Activated T-cell treated with anti-CD3 and anti-CD28 coated beads, Interleukin-2, amount 50 U/mL, for 48 hours (primary cell): Measurements from ENCODE around the gene OR2T29.
"Not testable (repeated sequence)": the region's sequence is repeated elsewhere in the genome, so short reads cannot be mapped to it uniquely, and the experiment has no call there.

ENCODE experiments used
- DNase-seq, 2 experiments: peaks; one replicate each; pipeline ENCODE4 v3.0.0-alpha.2; 2020

OR2T29 gene, protein sequence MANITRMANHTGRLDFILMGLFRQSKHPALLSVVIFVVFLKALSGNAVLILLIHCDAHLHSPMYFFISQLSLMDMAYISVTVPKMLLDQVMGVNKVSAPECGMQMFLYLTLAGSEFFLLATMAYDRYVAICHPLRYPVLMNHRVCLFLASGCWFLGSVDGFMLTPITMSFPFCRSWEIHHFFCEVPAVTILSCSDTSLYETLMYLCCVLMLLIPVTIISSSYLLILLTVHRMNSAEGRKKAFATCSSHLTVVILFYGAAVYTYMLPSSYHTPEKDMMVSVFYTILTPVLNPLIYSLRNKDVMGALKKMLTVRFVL

DNA sequence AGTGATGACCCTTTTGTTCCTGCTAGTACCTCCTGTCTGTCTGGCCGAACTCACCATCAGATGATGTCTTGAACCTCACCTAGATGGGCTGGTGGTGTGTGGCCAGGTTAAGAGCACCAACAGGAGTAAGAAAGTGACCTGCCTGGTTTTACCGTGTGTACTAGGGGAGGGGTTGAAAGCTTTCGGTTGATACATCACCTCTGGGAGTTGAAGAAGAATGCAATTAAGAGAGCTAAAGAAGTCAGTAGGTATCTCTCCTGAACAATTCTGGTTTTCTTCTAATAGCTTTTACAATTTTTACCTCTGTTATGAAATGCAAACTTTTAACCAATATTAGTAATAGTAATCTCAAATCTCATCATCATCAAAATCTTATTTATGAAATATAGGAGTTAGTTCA is at the start of gene OR2T29:
Gene OR2T29, minus strand, starts transcription at position 101 of the 400 bp plus-strand sequence. CDS start 3,281 bp downstream, outside the sequence.
- DNase-seq = not testable (repeated sequence)

DNA sequence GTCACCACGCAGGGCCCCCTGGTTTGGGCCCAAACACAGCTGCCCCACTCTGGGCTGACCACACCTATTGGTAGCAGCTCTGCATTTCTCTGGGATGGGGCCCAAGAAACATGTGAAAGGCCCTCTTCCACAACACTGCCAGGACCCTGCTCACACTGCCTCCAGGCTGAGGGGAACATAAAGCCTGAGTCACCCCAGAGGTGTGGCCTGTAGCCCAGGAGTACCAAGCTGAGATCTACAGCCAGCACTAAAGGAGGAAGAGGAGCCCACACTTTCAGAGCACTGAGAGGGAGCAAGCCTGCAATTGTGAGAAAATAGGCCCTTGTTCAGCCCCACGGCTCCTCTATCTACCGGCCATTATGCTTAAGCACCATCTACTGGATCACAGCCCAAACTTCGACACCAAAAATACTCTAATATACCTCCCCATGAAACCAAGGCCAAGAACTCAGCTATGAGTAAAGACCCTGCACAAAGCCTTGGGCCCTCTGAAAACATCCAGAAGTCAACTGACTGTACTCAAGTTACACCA is 49.4 kb upstream of the OR2T29 start:
- DNase-seq = peak; percentile 23 to 32

DNA sequence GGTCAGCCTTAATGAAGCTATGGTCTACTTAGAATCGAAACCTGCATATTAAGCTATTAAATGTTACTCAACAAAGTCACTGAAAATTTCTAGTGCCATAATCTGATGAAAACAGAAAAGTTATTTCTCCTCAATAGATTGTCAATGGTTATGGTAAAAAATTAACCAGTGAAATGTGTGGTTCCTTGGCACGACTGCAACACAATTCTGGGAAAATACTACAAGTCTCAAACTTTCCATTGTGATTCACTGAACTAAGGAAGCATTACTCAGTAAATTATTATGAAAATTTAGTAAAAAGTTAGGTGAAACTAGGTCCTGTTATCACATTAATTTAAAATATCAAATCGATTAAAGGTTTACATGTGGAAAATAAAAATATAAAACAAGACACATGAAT is 47.7 kb upstream of the OR2T29 start:
- DNase-seq = no peak

DNA sequence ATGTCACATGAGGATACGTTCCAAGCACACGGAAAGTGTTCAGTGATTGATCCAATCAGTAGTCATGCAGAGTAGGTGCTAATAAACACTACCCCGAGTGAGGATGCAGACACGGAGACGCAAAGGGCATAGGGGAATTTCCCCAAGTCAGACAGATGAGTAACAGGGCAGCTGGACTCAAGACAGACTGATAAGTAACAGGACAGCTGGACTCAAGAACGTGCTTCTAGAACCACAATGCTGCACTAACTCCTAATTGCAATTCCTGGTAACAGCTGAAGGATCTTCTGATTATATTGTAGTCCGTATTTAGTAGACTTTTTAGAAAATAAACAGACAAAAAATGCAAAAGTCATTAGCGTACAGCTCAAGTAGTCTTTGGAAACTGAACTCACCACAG is 36.8 kb upstream of the OR2T29 start:
- DNase-seq = no peak

DNA sequence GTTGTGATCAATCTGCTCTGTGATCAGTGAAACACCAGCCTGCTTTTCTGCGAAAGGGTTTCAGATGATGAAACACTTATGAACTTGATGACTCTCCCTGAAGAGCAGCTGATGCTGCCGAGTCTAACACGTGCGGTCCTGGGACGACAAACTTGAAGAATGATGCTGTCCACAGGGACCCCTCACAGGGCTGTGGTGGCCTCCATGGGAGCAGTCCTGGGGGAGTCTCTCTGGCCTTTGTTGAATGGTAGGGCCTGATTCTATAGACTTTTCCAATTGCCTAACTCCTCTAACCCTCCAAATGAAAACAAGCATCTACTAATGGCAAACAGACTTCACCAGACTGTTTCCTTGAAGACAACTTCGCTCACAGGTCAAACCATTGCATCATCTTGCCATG is 35.0 kb upstream of the OR2T29 start, which contains the start of gene OR2T10:
Gene OR2T10, minus strand, starts transcription at position 112 of the 400 bp plus-strand sequence. CDS start 3,932 bp downstream, outside the sequence.
- DNase-seq = no peak

DNA sequence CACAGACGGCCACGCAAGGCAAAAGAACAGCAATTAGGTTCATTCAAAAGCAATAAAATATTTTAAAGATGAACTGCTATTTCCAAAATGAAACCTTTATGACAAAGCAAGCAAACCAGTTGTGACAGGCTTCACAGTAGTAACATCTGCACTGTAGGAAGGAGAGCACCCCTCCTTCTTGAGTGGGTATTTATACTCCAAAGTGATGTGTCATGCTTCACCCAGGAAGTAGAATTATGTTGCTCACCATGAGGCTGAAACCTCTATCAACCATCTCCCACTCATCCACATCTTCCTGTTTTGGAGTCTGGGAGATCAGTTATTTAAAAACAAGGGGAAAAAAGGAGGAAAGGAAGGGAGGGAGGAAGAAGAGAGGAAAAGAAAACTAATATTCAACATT is 34.0 kb upstream of the OR2T29 start:
- DNase-seq = no peak

DNA sequence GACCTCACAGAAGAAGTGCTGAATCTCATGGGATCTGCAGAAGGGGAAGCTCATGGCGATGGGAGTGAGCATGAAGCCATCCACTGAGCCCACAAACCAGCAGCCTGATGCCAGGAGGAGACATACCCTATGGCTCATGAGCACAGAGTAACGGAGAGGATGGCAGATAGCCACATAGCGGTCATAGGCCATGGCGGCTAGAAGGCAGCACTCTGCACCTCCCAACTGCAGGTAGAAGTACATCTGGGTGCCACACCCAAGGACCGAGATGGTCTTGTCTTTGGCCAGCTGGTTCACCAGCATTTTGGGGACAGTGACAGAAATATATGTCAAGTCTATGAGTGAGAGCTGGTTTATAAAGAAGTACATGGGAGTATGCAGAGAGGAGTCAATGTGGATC is 30.7 kb upstream of the OR2T29 start:
- no peak for DNase-seq

DNA sequence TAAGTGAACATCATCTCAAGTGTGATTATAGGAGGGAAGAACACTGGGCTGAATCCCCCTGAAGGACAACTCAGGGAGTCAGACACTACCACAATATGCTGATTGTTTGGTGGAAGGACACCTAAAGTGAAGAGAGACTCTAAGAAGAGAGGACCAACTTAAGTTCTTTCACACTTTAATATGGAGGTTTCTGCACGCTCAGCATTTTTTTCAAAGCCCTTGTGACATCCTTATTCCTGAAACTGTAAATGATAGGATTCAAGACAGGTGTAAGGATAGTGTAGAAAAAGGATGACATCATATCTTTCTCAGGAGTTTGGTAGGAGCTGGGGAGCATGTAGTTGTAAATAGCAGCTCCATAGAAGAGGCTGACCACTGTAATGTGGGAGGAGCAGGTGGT is 30.1 kb upstream of the OR2T29 start:
- DNase-seq = no peak

DNA sequence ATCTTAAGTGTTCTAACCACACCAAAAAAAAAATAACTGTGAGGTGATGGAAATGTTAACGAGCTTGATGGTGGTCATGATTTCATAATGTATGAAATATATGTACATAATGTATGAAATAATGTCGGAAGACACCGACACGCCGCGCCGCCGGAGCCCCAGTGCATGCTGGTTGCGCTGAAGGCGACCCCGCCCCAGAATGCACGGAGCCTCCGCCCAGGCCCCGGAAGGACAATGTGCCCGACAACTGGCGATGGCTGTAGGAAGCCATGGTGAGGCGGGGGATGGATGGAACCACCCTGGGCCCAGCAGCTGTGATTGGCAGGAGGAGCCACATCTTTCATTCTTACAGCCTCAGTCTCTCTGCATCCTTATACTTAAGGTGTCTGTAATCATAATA is 27.5 kb upstream of the OR2T29 start:
- no peak for DNase-seq

DNA sequence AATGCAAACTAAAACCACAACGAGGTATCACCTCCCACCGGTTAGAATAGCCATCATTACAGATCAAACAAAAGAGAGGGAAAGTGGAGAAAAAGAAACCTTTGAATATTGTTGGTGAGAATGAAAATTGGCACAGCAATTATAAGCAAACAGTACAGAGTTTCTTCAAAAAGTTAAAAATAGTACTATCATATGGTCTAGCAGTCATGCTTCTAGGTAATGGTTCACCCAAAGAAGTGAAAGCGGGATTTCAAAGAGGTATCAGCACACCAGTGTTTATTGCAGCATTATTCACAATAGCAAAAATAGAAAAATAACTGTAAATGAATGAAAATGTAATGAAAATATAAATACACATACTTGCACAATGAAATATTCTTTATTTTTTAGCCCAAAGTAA is 26.8 kb upstream of the OR2T29 start:
- DNase-seq = no peak

DNA sequence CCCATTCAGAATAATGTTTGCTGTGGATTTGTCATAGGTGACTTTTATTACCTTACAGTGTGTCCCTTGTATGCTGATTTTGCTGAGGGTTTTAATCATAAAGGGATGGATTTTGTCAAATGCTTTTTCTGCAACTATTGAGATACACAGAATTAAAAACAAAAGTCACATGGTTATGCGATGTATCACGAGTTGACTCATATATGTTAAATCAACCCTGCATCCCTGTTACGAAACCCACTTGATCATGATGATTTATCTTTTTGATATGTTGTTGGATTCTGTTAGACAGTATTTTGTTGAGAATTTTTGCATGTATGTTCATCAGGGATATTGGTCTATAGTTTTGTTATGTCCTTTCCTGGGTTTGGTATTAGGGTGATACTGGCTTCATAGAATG is 22.7 kb upstream of the OR2T29 start:
- no peak for DNase-seq

DNA sequence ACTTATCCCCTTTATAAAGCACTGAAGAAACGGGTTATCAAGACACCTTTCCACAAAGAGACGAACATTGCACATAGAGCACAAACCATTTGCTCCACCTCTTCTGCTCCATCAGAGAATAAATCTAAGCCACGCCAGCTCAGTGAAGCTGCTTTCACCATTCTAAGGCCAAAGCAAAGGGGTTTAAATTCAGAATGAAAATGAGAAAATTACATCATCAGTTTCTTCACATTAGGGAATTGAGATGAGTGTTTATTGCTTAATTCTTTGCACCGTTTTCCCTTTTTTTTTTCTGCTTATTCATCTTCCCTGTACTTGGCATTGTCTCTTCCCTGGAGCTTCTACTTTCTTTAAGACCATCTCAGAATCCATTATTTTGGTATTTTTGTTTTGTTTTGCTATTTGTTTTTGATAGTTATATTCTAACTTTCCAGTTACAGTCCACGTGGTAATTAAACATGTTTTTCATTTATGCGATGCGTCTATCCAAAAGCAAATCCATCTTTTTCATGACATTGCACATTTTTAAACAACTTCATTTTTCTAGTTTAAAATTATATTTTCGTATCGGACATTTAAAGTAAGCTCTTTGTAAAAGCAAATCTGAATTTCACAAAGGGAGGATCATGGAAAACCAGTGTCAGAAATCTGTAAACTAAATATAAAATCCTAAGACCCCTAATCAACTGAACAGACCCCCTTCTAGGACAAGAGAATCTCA is 13.8 kb upstream of the OR2T29 start:
- no peak for DNase-seq

DNA sequence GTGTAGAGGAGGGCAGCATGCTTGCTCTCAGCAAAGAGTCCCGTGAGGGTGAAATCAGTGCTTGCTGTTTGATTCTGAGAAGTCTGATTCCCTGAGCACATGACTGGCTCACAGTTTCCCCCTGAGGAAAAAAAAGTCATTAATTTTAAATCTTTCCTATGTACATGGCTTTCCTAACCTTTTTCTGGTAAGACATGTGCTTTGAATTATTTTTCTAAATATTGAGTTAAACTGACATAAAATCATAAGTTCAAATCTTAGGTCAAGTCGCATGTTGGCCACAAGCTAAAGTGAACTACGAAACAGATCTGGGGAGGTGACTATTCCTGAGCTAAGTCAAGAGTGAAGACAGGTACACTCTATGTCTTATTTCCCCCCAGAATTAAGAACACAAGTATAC is 12.1 kb upstream of the OR2T29 start, which contains the start of gene OR2T34:
Gene OR2T34, minus strand, starts transcription at position 101 of the 400 bp plus-strand sequence. Its CDS starts 0 bp downstream, at position 101.
- DNase-seq = not testable (repeated sequence)

DNA sequence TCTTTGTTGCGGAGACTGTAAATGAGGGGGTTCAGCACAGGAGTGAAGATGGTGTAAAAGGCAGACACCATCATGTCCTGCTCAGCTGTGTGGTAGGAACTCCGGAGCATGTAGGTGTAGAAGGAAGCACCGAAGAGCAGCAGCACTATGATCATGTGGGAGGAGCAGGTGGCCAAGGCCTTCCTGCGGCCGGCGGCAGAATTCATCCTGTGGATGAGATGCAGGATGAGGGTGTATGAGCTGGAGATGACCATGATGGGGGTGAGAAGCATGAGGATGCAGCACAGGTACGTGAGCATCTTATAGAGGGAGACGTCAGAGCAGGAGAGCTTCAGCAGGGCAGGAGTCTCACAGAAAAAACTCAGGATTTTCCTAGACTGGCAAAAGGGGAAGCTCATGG is 11.3 kb upstream of the OR2T29 start:
- DNase-seq = not testable (repeated sequence)

DNA sequence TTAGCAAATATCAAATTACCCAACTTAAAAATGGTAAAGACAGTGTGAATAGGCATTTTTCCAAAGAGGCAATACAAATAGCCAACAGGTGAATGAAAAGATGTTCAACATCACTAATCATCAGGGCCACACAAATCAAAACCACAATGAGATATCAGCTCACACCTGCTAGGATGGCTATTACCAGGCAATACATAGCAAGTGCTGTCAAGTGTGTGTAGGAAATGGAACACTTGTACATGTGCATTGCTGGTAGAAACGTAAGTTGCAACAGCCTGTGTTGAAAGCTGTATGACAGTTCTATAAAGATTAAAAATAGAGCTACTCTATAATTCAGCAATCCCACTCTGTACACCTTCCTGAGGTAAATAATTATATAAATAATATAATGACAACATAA is 9.5 kb upstream of the OR2T29 start:
- not testable (repeated sequence) for DNase-seq

DNA sequence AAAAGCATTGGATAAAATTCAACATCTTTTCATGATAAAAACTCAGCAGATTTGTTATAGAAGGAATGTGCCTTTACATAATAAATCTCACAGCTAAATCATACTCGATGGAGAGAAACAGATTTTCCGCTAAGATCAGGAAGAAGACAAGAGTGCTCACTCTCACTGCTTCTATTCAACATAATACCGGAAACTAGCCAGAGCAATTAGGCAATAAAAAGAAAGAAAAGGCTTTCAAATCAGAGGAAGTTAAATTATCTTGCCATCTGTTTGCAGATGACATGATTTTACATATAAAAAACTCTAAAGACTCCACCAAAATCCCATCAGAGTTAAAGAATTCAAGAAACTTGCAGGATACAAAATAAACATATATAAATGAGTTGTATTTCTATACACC is 8.2 kb upstream of the OR2T29 start:
- DNase-seq = not testable (repeated sequence)

DNA sequence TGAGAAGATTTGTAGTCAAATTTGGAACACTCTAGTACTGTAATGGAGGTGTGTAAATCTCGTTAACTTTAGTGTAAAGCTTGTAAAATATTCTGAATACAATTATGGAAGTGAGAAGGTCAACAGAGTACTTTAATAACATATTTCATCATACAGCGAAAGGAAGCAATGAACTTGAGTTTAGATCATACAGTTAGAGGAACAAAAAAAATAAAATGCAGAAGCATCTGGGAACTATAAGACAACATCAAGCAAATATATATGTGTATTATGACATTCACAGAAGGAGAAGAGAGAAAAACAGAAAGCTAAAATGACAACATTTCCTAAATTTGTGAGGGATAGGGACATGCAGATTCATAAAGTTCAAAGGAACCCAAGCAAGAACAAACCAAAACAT is 6.5 kb upstream of the OR2T29 start:
- not testable (repeated sequence) for DNase-seq

DNA sequence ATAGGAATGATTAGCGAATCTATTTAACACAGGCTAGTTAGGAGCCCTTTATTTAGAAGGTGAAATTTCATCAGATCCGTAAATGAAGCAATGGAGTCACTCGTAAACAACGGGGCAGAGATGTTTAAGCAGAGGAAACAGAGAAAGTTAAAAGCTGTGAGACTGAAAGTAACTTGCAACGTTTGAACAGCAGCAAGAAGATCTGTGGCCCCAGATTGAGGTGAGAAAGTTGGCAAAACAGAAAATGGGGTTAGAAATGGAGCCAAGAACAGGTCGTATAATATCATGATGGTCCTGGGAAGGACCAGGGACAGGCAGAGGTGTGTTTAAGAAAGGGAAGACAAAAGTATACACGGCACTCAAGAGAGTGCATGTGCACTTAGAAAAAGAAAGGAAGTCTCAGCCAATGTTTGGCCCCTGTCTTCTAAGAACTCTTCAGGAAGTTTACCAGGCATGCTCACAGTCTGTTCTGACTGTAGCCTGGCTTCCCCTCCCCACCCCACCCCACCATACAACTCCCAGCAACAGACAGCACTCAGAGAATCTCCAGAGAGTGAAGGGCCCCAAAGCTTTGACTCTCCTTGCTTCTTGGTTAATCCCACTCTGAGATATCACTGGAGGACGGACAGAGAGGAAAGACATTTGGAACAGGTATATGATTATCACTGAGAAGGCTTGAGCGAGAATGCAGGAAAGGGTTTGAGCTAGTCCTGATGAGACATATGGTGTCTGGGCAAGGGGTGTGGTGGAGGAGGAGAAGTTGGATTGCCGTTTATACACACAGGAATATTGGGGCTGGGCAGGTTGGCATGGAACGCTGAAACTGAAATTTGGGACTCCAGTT is 3.2 kb upstream of the OR2T29 start:
- peak; percentile 24 to 25 for DNase-seq

DNA sequence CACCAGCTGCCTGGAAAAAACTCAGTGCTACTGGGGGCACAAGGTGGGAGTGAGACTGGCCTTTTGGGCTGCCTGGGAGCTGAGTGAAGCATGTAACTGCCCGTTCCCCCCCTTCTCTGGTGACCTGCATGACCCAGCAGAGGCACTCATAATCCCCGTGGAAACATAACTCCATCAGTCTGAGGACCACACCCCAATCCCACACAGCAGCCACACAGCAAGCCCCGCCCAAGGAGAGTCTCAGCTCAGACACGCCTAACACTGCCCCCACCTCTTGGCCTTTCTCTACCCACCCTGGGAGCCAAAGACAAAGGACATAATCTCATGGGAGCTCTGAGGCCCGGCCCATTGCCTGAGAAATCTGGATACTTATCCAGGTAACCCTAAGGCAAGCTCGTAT is 11.5 kb downstream of the OR2T29 start:
- DNase-seq = not testable (repeated sequence)

DNA sequence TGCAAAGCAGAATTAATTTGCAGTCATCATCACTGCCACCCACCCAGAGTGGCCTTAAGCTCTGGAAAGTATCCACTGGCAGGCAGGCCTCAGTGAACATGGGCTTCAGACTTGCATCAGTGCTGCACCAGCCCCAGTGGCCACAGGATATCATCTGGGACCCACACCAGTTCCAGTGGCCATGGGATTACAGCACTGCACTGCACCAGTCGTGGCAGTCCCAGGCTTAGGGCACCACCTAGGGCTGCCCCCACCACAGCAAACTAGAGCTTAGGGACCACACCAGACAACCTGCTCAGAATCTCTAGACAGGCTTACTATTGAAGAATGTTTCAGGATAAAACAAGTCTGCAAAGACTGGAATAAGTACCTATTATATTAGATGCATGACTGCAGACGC is 15.2 kb downstream of the OR2T29 start:
- not testable (repeated sequence) for DNase-seq

DNA sequence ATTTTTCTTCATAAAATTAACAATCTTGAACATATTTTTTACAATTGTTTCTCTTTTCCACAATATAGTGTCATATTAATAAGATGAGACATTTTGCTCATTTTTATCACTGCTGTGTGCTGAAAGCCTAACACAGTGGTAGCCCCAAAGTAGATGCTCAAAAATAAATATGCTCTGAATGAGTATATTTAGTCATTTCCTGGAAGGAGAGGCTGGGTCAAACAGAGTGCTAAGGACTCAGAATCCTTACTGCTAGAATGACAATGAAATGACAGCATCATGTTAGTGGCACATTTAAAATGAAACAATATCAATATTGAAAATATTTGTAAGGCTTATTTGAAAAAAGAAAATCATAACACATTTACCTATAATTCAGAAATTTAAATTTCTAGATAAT is 25.1 kb downstream of the OR2T29 start:
- not testable (repeated sequence) for DNase-seq

DNA sequence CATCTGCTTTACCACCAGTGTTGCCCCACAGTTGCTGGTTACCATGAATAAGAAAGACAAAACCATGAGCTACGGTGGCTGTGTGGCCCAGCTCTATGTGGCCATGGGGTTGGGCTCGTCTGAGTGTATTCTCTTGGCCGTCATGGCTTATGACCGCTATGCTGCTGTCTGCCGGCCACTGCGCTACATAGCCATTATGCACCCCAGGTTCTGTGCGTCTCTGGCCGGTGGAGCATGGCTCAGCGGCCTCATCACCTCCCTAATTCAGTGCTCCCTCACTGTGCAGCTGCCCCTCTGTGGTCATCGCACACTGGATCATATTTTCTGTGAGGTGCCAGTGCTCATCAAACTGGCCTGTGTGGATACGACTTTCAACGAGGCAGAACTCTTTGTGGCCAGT is 40.7 kb downstream of the OR2T29 start:
- no peak for DNase-seq

DNA sequence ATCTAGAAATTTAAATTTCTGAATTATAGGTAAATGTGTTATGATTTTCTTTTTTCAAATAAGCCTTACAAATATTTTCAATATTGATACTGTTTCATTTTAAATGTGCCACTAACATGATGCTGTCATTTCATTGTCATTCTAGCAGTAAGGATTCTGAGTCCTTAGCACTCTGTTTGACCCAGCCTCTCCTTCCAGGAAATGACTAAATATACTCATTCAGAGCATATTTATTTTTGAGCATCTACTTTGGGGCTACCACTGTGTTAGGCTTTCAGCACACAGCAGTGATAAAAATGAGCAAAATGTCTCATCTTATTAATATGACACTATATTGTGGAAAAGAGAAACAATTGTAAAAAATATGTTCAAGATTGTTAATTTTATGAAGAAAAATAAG is 52.4 kb downstream of the OR2T29 start:
- DNase-seq = not testable (repeated sequence)
